ENCODE data around the gene BACE2. TPM values are rescaled to one million over a fixed set of nuclear protein-coding genes. Genes with fewer than 3 reads are reported as not detected.

Gene BACE2
- polyA plus RNA-seq, 2 donors, result 20.4 to 23.2 TPM

DNA sequence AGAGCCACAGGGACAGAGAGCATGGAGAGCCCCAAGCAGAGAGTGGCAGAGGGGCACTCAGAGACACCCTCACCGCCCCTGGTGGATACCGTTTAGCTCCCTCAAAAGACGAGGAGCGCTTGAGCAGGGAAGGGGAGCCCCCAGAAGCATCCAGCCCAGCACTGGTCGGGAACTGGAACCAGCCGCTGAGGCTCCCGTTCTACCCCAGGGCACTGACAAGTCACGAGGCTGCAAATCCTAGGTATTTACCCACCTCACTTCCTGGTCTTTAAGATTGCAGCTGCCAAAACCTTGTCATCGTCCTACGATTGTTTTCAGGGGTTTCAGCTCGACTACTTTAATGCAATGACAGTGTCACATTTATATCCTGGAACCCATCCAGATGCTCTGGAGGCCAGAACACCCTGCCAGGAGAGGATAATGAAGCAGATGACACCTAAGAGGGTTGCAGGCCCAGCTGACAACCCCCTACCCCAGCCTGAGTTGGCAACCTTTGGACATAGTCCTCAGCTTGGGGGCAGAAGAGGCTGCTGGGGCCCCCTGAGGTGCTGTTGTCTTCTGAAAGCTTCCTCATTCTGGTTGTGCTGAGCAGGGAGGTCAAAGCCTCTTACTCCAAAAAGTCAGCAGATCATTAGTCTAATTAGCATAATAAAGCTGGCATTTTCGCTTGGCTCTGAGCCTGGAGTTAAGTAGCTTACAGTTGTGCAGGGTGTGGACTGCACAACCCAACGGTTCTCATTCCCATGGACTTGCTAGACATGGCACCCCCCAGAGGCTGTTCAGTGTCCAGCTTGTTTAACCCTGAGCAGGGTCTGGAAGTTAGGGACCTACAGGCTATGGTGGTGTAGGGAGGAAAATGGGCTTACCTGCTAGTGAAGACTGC is 20.6 kb upstream of the BACE2 start:
- H3K27ac ChIP-seq (ENCODE audit: low read depth in 2 of 2, low read length in 1 of 2), result peak overlapping the region in 1 of 2 donors; percentile 63
- no peak overlapping the region for H3K4me3 ChIP-seq (ENCODE audit: low read depth in 1 of 2, low read length in 2 of 2)
- H3K27me3 ChIP-seq (ENCODE audit: control insufficient read depth in 1 of 2, insufficient read depth in 2 of 2, low read length in 2 of 2), result no peaks in the 10 kb centered on the region

GRCh38 chr21:41147979-41148355 is 20.0 kb upstream of the BACE2 start:
- WGBS, 2 donors, result 80 to 83% methylated on average over 6 of the region's 6 CpGs
- Histone ChIP-seq H3K4me1 (ENCODE audit: control insufficient read depth in 2 of 2, insufficient read depth in 2 of 2, low read length in 1 of 2) (peaks cover 3% of the 10 kb centered on the region in 2 donors), H3K27me3 (ENCODE audit: control insufficient read depth in 1 of 2, insufficient read depth in 2 of 2, low read length in 2 of 2) (no peaks in the 10 kb centered on the region), H3K4me3 (ENCODE audit: low read depth in 1 of 2, low read length in 2 of 2) (no peak overlapping the region), H3K36me3 (ENCODE audit: control insufficient read depth in 2 of 2, insufficient read depth in 2 of 2, low read length in 1 of 2) (no peaks in the 10 kb centered on the region), H3K9me3 (ENCODE audit: control insufficient read depth in 2 of 2, insufficient read depth in 1 of 2, low read depth in 1 of 2, low read length in 1 of 2) (no peaks in the 10 kb centered on the region), H3K27ac (ENCODE audit: low read depth in 2 of 2, low read length in 1 of 2) (no peak overlapping the region)

More for the DNA sequence above, 20.6 kb upstream of the BACE2 start:
- 49 to 58% methylated on average over 13 of the region's 13 CpGs for whole genome bisulfite sequencing, 2 donors
- Histone ChIP-seq H3K4me1 (ENCODE audit: control insufficient read depth in 2 of 2, insufficient read depth in 2 of 2, low read length in 1 of 2) (peaks cover 3% of the 10 kb centered on the region in 2 donors), H3K9me3 (ENCODE audit: control insufficient read depth in 2 of 2, insufficient read depth in 1 of 2, low read depth in 1 of 2, low read length in 1 of 2) (no peaks in the 10 kb centered on the region), H3K36me3 (ENCODE audit: control insufficient read depth in 2 of 2, insufficient read depth in 2 of 2, low read length in 1 of 2) (no peaks in the 10 kb centered on the region)

DNA sequence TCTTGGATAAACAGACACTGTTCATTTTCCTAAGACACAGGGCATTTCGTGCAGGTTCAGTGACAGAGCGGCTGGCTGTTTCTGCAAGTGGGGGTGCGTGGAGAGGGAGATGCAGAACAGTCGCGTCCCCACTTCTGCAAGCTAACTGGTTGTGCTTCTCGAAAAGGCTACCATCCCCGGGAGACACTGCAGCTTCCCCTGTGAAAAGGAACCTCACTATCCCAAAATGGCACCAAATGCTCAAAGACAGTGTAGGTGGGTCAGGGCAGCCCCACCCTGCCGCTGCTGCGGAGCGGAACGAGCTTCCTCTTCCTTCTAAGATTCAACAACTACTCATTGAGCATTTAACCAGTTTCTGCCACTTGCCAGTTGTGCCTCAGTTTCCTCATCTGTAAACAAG is 19.2 kb upstream of the BACE2 start:
- peaks cover 3% of the 10 kb centered on the region in 2 donors for H3K4me1 ChIP-seq (ENCODE audit: control insufficient read depth in 2 of 2, insufficient read depth in 2 of 2, low read length in 1 of 2)
- no peak overlapping the region for H3K27ac ChIP-seq (ENCODE audit: low read depth in 2 of 2, low read length in 1 of 2)
- no peaks in the 10 kb centered on the region for H3K9me3 ChIP-seq (ENCODE audit: control insufficient read depth in 2 of 2, insufficient read depth in 1 of 2, low read depth in 1 of 2, low read length in 1 of 2)
- no peaks in the 10 kb centered on the region for H3K36me3 ChIP-seq (ENCODE audit: control insufficient read depth in 2 of 2, insufficient read depth in 2 of 2, low read length in 1 of 2)
- no peaks in the 10 kb centered on the region for H3K27me3 ChIP-seq (ENCODE audit: control insufficient read depth in 1 of 2, insufficient read depth in 2 of 2, low read length in 2 of 2)
- no peak overlapping the region for H3K4me3 ChIP-seq (ENCODE audit: low read depth in 1 of 2, low read length in 2 of 2)
- 83 to 86% methylated on average over 11 of the region's 11 CpGs for WGBS, 2 donors

DNA sequence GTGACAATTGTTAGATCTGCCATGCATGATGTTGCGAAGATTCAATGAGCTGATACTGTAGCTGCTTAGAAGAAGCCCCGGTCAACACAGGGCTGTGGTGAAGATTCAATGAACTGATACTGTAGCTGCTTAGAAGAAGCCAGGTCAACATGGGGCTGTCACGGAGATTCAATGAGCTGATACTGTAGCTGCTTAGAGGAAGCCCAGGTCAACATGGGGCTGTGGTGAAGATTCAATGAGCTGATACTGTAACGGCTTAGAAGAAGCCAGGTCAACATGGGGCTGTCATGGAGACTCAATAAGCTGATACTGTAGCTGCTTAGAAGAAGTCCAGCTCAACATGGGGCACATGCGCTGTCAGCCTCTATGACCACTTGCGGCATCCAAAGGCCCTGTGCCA is 18.8 kb upstream of the BACE2 start:
- 78 to 87% methylated on average over 6 of the region's 6 CpGs for WGBS, 2 donors
- no peaks in the 10 kb centered on the region for H3K36me3 ChIP-seq (ENCODE audit: control insufficient read depth in 2 of 2, insufficient read depth in 2 of 2, low read length in 1 of 2)
- no peak overlapping the region for H3K4me3 ChIP-seq (ENCODE audit: low read depth in 1 of 2, low read length in 2 of 2)
- no peaks in the 10 kb centered on the region for H3K27me3 ChIP-seq (ENCODE audit: control insufficient read depth in 1 of 2, insufficient read depth in 2 of 2, low read length in 2 of 2)
- no peak overlapping the region for H3K27ac ChIP-seq (ENCODE audit: low read depth in 2 of 2, low read length in 1 of 2)
- no peaks in the 10 kb centered on the region for H3K9me3 ChIP-seq (ENCODE audit: control insufficient read depth in 2 of 2, insufficient read depth in 1 of 2, low read depth in 1 of 2, low read length in 1 of 2)
- H3K4me1 ChIP-seq (ENCODE audit: control insufficient read depth in 2 of 2, insufficient read depth in 2 of 2, low read length in 1 of 2), result peaks cover 3% of the 10 kb centered on the region in 2 donors

DNA sequence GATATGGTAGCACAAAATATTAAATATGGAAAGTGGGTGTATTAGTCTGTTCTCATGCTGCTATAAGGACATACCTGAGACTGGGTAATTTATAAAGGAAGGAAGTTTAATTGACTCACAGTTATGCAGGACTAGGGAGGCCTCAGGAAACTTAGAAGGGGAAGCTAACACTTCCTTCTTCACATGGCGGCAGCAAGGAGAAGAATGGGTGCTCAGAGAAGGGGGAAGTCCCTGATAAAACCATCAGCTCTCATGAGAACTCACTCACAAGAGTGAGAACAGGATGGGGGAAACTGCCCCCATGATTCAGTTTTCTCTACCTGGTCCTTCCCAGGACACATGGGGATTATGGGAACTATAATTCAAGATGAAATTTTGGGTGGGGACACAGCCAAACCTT is 15.8 kb upstream of the BACE2 start:
- Histone ChIP-seq H3K36me3 (ENCODE audit: control insufficient read depth in 2 of 2, insufficient read depth in 2 of 2, low read length in 1 of 2) (no peaks in the 10 kb centered on the region), H3K9me3 (ENCODE audit: control insufficient read depth in 2 of 2, insufficient read depth in 1 of 2, low read depth in 1 of 2, low read length in 1 of 2) (no peaks in the 10 kb centered on the region), H3K27ac (ENCODE audit: low read depth in 2 of 2, low read length in 1 of 2) (no peak overlapping the region), H3K27me3 (ENCODE audit: control insufficient read depth in 1 of 2, insufficient read depth in 2 of 2, low read length in 2 of 2) (no peaks in the 10 kb centered on the region), H3K4me3 (ENCODE audit: low read depth in 1 of 2, low read length in 2 of 2) (no peak overlapping the region), H3K4me1 (ENCODE audit: control insufficient read depth in 2 of 2, insufficient read depth in 2 of 2, low read length in 1 of 2) (peaks cover 0 to 3% of the 10 kb centered on the region in 2 donors)
- 73 to 80% methylated on average over 1 of the region's 1 CpG for WGBS, 2 donors

GRCh38 chr21:41153443-41153842 is 14.5 kb upstream of the BACE2 start:
- H3K36me3 ChIP-seq (ENCODE audit: control insufficient read depth in 2 of 2, insufficient read depth in 2 of 2, low read length in 1 of 2), result no peaks in the 10 kb centered on the region
- no peaks in the 10 kb centered on the region for H3K9me3 ChIP-seq (ENCODE audit: control insufficient read depth in 2 of 2, insufficient read depth in 1 of 2, low read depth in 1 of 2, low read length in 1 of 2)
- H3K4me1 ChIP-seq (ENCODE audit: control insufficient read depth in 2 of 2, insufficient read depth in 2 of 2, low read length in 1 of 2), result no peaks in the 10 kb centered on the region
- no peaks in the 10 kb centered on the region for H3K27me3 ChIP-seq (ENCODE audit: control insufficient read depth in 1 of 2, insufficient read depth in 2 of 2, low read length in 2 of 2)
- H3K4me3 ChIP-seq (ENCODE audit: low read depth in 1 of 2, low read length in 2 of 2), result no peak overlapping the region
- H3K27ac ChIP-seq (ENCODE audit: low read depth in 2 of 2, low read length in 1 of 2), result no peak overlapping the region

DNA sequence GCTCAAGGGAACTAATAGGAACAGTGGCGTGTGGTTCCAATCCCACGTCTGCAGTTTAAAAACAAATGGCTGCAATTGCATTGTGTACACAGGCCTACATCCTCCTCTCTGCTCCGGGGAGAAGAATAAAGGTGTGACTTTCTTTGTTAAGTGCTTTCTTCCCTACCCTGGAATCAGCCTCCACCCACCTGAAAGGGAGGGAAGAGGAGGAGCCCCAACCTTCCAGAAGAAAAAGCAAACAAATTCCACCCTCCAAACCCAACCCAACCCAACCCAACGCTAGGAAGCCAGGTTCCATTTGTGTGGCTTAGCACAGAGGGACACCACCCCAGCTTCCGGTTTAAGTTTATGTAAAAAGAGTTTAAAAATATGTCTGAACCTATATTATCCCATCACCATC is 11.8 kb upstream of the BACE2 start:
- H3K36me3 ChIP-seq (ENCODE audit: control insufficient read depth in 2 of 2, insufficient read depth in 2 of 2, low read length in 1 of 2), result no peaks in the 10 kb centered on the region
- no peaks in the 10 kb centered on the region for H3K9me3 ChIP-seq (ENCODE audit: control insufficient read depth in 2 of 2, insufficient read depth in 1 of 2, low read depth in 1 of 2, low read length in 1 of 2)
- H3K27ac ChIP-seq (ENCODE audit: low read depth in 2 of 2, low read length in 1 of 2), result no peak overlapping the region
- no peaks in the 10 kb centered on the region for H3K4me1 ChIP-seq (ENCODE audit: control insufficient read depth in 2 of 2, insufficient read depth in 2 of 2, low read length in 1 of 2)
- no peaks in the 10 kb centered on the region for H3K27me3 ChIP-seq (ENCODE audit: control insufficient read depth in 1 of 2, insufficient read depth in 2 of 2, low read length in 2 of 2)
- WGBS, 2 donors, result 45 to 59% methylated on average over 5 of the region's 5 CpGs
- no peak overlapping the region for H3K4me3 ChIP-seq (ENCODE audit: low read depth in 1 of 2, low read length in 2 of 2)

GRCh38 chr21:41158026-41158425 is 9.9 kb upstream of the BACE2 start:
- no peak overlapping the region for H3K4me3 ChIP-seq (ENCODE audit: low read depth in 1 of 2, low read length in 2 of 2)
- no peaks in the 10 kb centered on the region for H3K27me3 ChIP-seq (ENCODE audit: control insufficient read depth in 1 of 2, insufficient read depth in 2 of 2, low read length in 2 of 2)
- H3K36me3 ChIP-seq (ENCODE audit: control insufficient read depth in 2 of 2, insufficient read depth in 2 of 2, low read length in 1 of 2), result no peaks in the 10 kb centered on the region
- no peak overlapping the region for H3K27ac ChIP-seq (ENCODE audit: low read depth in 2 of 2, low read length in 1 of 2)
- 96 to 98% methylated on average over 2 of the region's 2 CpGs for WGBS, 2 donors
- H3K4me1 ChIP-seq (ENCODE audit: control insufficient read depth in 2 of 2, insufficient read depth in 2 of 2, low read length in 1 of 2), result no peaks in the 10 kb centered on the region
- H3K9me3 ChIP-seq (ENCODE audit: control insufficient read depth in 2 of 2, insufficient read depth in 1 of 2, low read depth in 1 of 2, low read length in 1 of 2), result no peaks in the 10 kb centered on the region

DNA sequence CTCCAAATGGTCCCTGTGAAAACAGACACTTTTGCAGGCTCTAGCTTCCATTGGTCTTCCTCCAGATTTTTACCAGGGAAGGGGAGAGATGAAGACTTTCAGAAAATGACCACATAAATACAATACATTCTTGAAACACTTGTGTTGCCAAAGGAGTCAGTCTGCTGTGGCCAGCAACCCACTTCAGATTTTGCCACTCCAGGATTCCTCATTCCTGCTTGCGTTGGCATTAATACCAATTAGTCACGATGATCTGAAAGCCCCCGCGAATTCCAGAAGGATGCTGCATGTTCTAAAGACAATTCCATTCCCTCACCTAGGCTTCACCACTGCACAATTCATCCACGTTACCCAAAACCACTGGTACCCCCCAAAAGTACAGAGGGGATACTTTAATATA is 7.9 kb upstream of the BACE2 start:
- no peaks in the 10 kb centered on the region for H3K9me3 ChIP-seq (ENCODE audit: control insufficient read depth in 2 of 2, insufficient read depth in 1 of 2, low read depth in 1 of 2, low read length in 1 of 2)
- H3K36me3 ChIP-seq (ENCODE audit: control insufficient read depth in 2 of 2, insufficient read depth in 2 of 2, low read length in 1 of 2), result no peaks in the 10 kb centered on the region
- H3K27me3 ChIP-seq (ENCODE audit: control insufficient read depth in 1 of 2, insufficient read depth in 2 of 2, low read length in 2 of 2), result no peaks in the 10 kb centered on the region
- H3K4me1 ChIP-seq (ENCODE audit: control insufficient read depth in 2 of 2, insufficient read depth in 2 of 2, low read length in 1 of 2), result no peaks in the 10 kb centered on the region
- 86 to 89% methylated on average over 5 of the region's 5 CpGs for WGBS, 2 donors
- H3K4me3 ChIP-seq (ENCODE audit: low read depth in 1 of 2, low read length in 2 of 2), result no peak overlapping the region
- no peak overlapping the region for H3K27ac ChIP-seq (ENCODE audit: low read depth in 2 of 2, low read length in 1 of 2)

GRCh38 chr21:41161428-41161827 is 6.5 kb upstream of the BACE2 start:
- 64 to 72% methylated on average over 3 of the region's 3 CpGs for WGBS, 2 donors
- Histone ChIP-seq H3K9me3 (ENCODE audit: control insufficient read depth in 2 of 2, insufficient read depth in 1 of 2, low read depth in 1 of 2, low read length in 1 of 2) (no peaks in the 10 kb centered on the region), H3K4me3 (ENCODE audit: low read depth in 1 of 2, low read length in 2 of 2) (no peak overlapping the region), H3K27ac (ENCODE audit: low read depth in 2 of 2, low read length in 1 of 2) (no peak overlapping the region), H3K4me1 (ENCODE audit: control insufficient read depth in 2 of 2, insufficient read depth in 2 of 2, low read length in 1 of 2) (peaks cover 0 to 3% of the 10 kb centered on the region in 2 donors), H3K36me3 (ENCODE audit: control insufficient read depth in 2 of 2, insufficient read depth in 2 of 2, low read length in 1 of 2) (no peaks in the 10 kb centered on the region), H3K27me3 (ENCODE audit: control insufficient read depth in 1 of 2, insufficient read depth in 2 of 2, low read length in 2 of 2) (no peaks in the 10 kb centered on the region)

All from esophagus (tissue), 2 donors.